ENCODE results near the gene RHBDL2. TPM values are rescaled to one million over a fixed set of nuclear protein-coding genes. Genes with fewer than 3 reads are reported as not detected.

RHBDL2 gene
- total and polyA plus RNA-seq, 2 of the 13 experiments (the other 11 are each of a cell fraction or from before 2014, with no cell fraction given) = 3.3 to 5.4 TPM

- TF ChIP-seq E2F5 (CRISPR knock-in tag; conservative IDR thresholded peaks at IDR 0.05) (no peak), ARNT2 (CRISPR knock-in tag; IDR thresholded peaks at IDR 0.05; ENCODE audit: low read depth) (no peak)
Measured at GRCh38 chr1:38881487-38881886, 60.1 kb downstream of the RHBDL2 start, which contains the start of gene GJA9 (continued).

- Histone ChIP-seq H3K36me3 (replicated peaks in 1 of 2; ENCODE audit: control insufficient read depth in 1 of 2, insufficient read depth in 2 of 2, low read length in 2 of 2) (no peaks in the 10 kb centered on the region), H3K27me3 (ENCODE audit: control insufficient read depth in 1 of 2, insufficient read depth in 2 of 2, low read length in 2 of 2) (no peaks in the 10 kb centered on the region), H3K27ac (ENCODE audit: extremely low read length, insufficient read depth, low read length) (no peak overlapping the region), H4K20me1 (ENCODE audit: insufficient read depth, low read length) (no peaks in the 10 kb centered on the region), H3K9me3 (ENCODE audit: low read length) (no peaks in the 10 kb centered on the region), H3K79me2 (ENCODE audit: insufficient read depth, low read length) (peaks cover 30% of the 10 kb centered on the region), H2AFZ (ENCODE audit: low read length) (no peak overlapping the region), H3K9ac (ENCODE audit: insufficient read depth, low read depth, low read length) (no peak overlapping the region), H3K4me1 (ENCODE audit: insufficient read depth, low read length) (peaks cover 35% of the 10 kb centered on the region), H3K4me2 (ENCODE audit: low read depth, low read length) (no peak overlapping the region), H3K4me3 (replicated peaks in 1 of 3; ENCODE audit: insufficient read depth in 1 of 3, low read depth in 2 of 3, low read length in 3 of 3) (no peak overlapping the region)
- ChIA-PET CTCF (ENCODE audit: low intra/inter-chr PET ratio, low total read pairs) (no interaction called here), POLR2A (no interaction called here)
- BruUV-seq (replicated peaks) = no TSS peak
- WGBS (ENCODE audit: low lambda C conversion rate) = 82% methylated on average over 2 of the region's 2 CpGs
- DNase-seq (ENCODE audit: low spot score) (no peak), ATAC-seq (no peak), FAIRE-seq (no peak)
- intact Hi-C loops (cut with micrococcal nuclease; ENCODE audit: unreplicated experiment) (no loop called here), in situ Hi-C loops (cut with HindIII; ENCODE audit: extremely low pct_ligation_motif_present, low pct_unique_long_range_greater_than_20kb) (no loop called here)
- no peak for TF ChIP-seq CC2D1A (CRISPR knock-in tag; IDR thresholded peaks at IDR 0.05)
- no peak for TF ChIP-seq THYN1 (CRISPR knock-in tag; IDR thresholded peaks at IDR 0.05; ENCODE audit: borderline replicate concordance, low read depth)
- TF ChIP-seq REXO4 (CRISPR knock-in tag; IDR thresholded peaks at IDR 0.05; ENCODE audit: borderline replicate concordance) = no peak
- no peak for TF ChIP-seq KLF6 (CRISPR knock-in tag; IDR thresholded peaks at IDR 0.05)
- TF ChIP-seq ZFAT (CRISPR knock-in tag; conservative IDR thresholded peaks at IDR 0.05) = no peak
- no peak for TF ChIP-seq POLR2A (IDR thresholded peaks at IDR 0.05; ENCODE audit: insufficient read depth in 1 of 2, low read depth in 2 of 2, low read length in 2 of 2)
- TF ChIP-seq ZHX2 (IDR thresholded peaks at IDR 0.05; ENCODE audit: low read depth) = no peak
- no peak for TF ChIP-seq ZHX2 (CRISPR knock-in tag; IDR thresholded peaks at IDR 0.05; ENCODE audit: borderline replicate concordance)
- no peak for TF ChIP-seq ZNF512B (CRISPR knock-in tag; IDR thresholded peaks at IDR 0.05; ENCODE audit: borderline replicate concordance)
- no peak for TF ChIP-seq PCBP1 (IDR thresholded peaks at IDR 0.05; ENCODE audit: borderline replicate concordance, low read depth, low read length)
- no peak for TF ChIP-seq ZNF232 (CRISPR knock-in tag; IDR thresholded peaks at IDR 0.05; ENCODE audit: borderline replicate concordance)
- TF ChIP-seq HES4 (CRISPR knock-in tag; IDR thresholded peaks at IDR 0.05; ENCODE audit: borderline replicate concordance) = no peak
Measured at GRCh38 chr1:38875811-38876210, 65.8 kb downstream of the RHBDL2 start.
